ENCODE data around the gene SLC12A1. TPM values are rescaled to one million over a fixed set of nuclear protein-coding genes. Genes with fewer than 3 reads are reported as not detected.

SLC12A1 gene
- total RNA-seq, 1 donor from 2014 or later, result not detected

DNA sequence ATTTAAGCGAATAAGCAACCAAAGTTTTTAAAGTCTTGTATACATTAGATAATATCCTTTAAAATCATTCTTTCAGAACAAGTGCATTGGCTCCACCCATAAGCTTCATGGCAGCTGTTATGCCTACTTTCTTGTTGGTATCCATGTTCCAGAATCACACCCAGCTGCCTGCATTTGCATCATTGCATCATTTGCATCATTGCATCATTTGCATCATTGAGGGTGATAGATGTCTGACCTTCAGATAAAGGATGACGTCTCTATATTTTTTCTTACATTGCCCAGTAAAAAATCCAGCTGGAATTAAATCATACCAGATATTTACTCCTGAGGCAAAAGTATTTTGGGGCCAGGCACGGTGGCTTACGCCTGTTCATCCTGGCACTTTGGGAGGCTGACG, 42.3 kb downstream of the SLC12A1 start:
- H3K27me3 Mint-ChIP-seq (ENCODE audit: low read depth), result peaks cover 33% of the 10 kb centered on the region

DNA sequence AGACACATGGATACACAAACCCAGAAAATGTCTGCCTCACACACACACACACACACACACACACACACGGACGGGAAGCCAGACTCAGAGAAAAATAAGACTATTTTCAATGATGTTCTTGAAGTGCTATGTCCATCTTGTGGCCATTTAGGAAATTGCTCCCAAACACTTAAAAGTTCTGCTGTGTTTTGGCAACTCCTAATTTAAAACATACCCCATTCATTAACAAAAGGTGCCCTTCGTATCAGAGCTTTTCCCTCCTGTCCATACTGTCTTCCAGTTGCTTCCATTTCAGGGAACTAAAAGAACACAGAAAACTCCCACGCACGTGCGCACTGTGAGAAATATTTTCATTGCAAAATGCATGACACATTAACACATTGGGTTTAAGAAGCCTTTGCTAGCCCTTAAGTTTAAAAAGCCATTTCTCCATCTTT, 44.6 kb downstream of the SLC12A1 start:
- Mint-ChIP-seq H3K36me3 (ENCODE audit: low read depth) (no peaks in the 10 kb centered on the region), H3K9me3 (ENCODE audit: low read depth) (no peaks in the 10 kb centered on the region), H3K27ac (ENCODE audit: unreplicated experiment) (no peak overlapping the region), H3K27me3 (ENCODE audit: low read depth) (peaks cover 39% of the 10 kb centered on the region), H3K4me3 (ENCODE audit: unreplicated experiment) (no peak overlapping the region), H3K4me1 (ENCODE audit: low read depth) (no peaks in the 10 kb centered on the region)
- no peak for DNase-seq (ENCODE audit: low spot score)
- peak; percentile 78 for TF ChIP-seq CTCF (IDR thresholded peaks at IDR 0.05)

More for the DNA sequence above, 42.3 kb downstream of the SLC12A1 start:
- Mint-ChIP-seq H3K36me3 (ENCODE audit: low read depth) (no peaks in the 10 kb centered on the region), H3K4me1 (ENCODE audit: low read depth) (no peaks in the 10 kb centered on the region), H3K9me3 (ENCODE audit: low read depth) (no peaks in the 10 kb centered on the region), H3K27ac (ENCODE audit: unreplicated experiment) (no peak overlapping the region), H3K4me3 (ENCODE audit: unreplicated experiment) (no peak overlapping the region)
- no peak for DNase-seq (ENCODE audit: low spot score)
- no peak for TF ChIP-seq CTCF (IDR thresholded peaks at IDR 0.05)

GRCh38 chr15:48253172-48253571, 47.1 kb downstream of the SLC12A1 start:
- Mint-ChIP-seq H3K4me1 (ENCODE audit: low read depth) (no peaks in the 10 kb centered on the region), H3K27ac (ENCODE audit: unreplicated experiment) (no peak overlapping the region), H3K36me3 (ENCODE audit: low read depth) (no peaks in the 10 kb centered on the region), H3K27me3 (ENCODE audit: low read depth) (peaks cover 45% of the 10 kb centered on the region), H3K9me3 (ENCODE audit: low read depth) (no peaks in the 10 kb centered on the region), H3K4me3 (ENCODE audit: unreplicated experiment) (no peak overlapping the region)
- DNase-seq (ENCODE audit: low spot score), result no peak
- TF ChIP-seq CTCF (IDR thresholded peaks at IDR 0.05), result no peak

GRCh38 chr15:48265135-48265534, 59.0 kb downstream of the SLC12A1 start:
- H3K4me3 Mint-ChIP-seq (ENCODE audit: unreplicated experiment), result no peak overlapping the region
- no peaks in the 10 kb centered on the region for H3K36me3 Mint-ChIP-seq (ENCODE audit: low read depth)
- no peaks in the 10 kb centered on the region for H3K9me3 Mint-ChIP-seq (ENCODE audit: low read depth)
- no peaks in the 10 kb centered on the region for H3K4me1 Mint-ChIP-seq (ENCODE audit: low read depth)
- no peak for DNase-seq (ENCODE audit: low spot score)
- H3K27me3 Mint-ChIP-seq (ENCODE audit: low read depth), result peaks cover 32% of the 10 kb centered on the region
- TF ChIP-seq CTCF (IDR thresholded peaks at IDR 0.05), result no peak
- H3K27ac Mint-ChIP-seq (ENCODE audit: unreplicated experiment), result no peak overlapping the region

DNA sequence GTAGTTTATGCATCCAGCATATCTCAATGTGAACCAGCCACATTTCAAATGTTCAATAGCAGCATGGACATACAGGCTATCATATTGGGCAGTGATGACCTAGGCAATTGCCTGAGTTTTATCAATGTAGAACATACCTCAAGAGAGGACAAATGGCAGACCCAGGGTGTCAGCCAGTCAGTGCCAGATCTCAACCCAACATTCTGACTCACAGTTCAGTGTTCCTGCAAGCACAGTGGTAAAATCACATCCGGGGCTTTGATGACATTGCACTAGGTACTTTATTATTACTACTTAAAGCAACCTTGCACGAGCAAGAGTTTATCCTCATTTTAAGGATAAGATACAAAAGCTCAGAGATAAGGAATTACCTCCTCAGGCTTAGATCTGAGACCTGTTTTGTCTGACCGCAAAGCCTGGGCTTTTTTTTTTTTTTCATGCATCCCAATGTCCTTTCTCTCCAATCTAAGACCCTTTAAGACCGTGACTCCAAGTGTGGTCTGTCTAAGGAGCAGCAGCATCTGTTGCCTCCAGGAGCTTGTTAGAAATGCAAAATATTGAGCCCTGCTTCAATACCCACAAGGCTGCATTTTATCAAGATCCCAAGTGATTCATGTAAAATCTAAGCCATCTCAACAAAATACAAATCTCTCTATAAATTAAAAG, 60.1 kb downstream of the SLC12A1 start:
- Mint-ChIP-seq H3K4me3 (ENCODE audit: unreplicated experiment) (no peak overlapping the region), H3K36me3 (ENCODE audit: low read depth) (no peaks in the 10 kb centered on the region), H3K9me3 (ENCODE audit: low read depth) (no peaks in the 10 kb centered on the region), H3K27me3 (ENCODE audit: low read depth) (peaks cover 32% of the 10 kb centered on the region), H3K27ac (ENCODE audit: unreplicated experiment) (no peak overlapping the region), H3K4me1 (ENCODE audit: low read depth) (no peaks in the 10 kb centered on the region)
- DNase-seq (ENCODE audit: low spot score), result no peak
- TF ChIP-seq CTCF (IDR thresholded peaks at IDR 0.05), result no peak

Measured in chondrocyte (in vitro differentiated cells).